Measurements from ENCODE around the gene HMX3. TPM values are rescaled to one million over a fixed set of nuclear protein-coding genes. Genes with fewer than 3 reads are reported as not detected.

Gene HMX3
- total and polyA plus RNA-seq, 2 of the 8 experiments (the other 6 are each of a cell fraction or from before 2014, with no cell fraction given): 0.05 TPM; not detected in 1

- H3K27ac ChIP-seq (ENCODE audit: low read depth, low read length): no peak overlapping the region
- peaks cover 4 to 24% of the 10 kb centered on the region in 2 experiments for H4K20me1 ChIP-seq (replicated peaks in 1 of 2; ENCODE audit: control insufficient read depth in 1 of 2, insufficient read depth in 2 of 2, low read length in 2 of 2)
- H3K4me3 ChIP-seq (ENCODE audit: extremely low read depth in 1 of 4, insufficient read depth in 2 of 4, low read depth in 3 of 4, low read length in 4 of 4): peak overlapping the region in 3 of 4 experiments; percentile 10 to 46 (median 15); a peak in 5 of 8 replicates
- H2AFZ ChIP-seq (ENCODE audit: low read length): no peak overlapping the region
- H3K79me1 ChIP-seq (ENCODE audit: low read depth, low read length): no peaks in the 10 kb centered on the region
- H4K91ac ChIP-seq (replicated peaks; ENCODE audit: insufficient read length, low read length): no peak overlapping the region
- 0 out of 2 replicates have a peak overlapping the region, but pooled peaks have one; percentile 66 for H2BK20ac ChIP-seq (ENCODE audit: low read length)
- H3K36me3 ChIP-seq (ENCODE audit: control insufficient read depth in 2 of 4, insufficient read depth in 4 of 4, low read length in 3 of 4): no peaks in the 10 kb centered on the region; a peak in 1 of 8 replicates
- no peak overlapping the region for H3K14ac ChIP-seq (ENCODE audit: insufficient read length)
- H3K23ac ChIP-seq (ENCODE audit: insufficient read length): no peak overlapping the region
- H2BK15ac ChIP-seq (ENCODE audit: low read length): peak overlapping the region; percentile 46; the same call in 1 of the 2 replicates
- H2BK12ac ChIP-seq (ENCODE audit: low read depth, low read length): peak overlapping the region; percentile 71; the same call in 1 of the 2 replicates
- H3K4ac ChIP-seq (replicated peaks; ENCODE audit: insufficient read length, low read depth, low read length): no peak overlapping the region
- no peak overlapping the region for H3K9ac ChIP-seq (replicated peaks in 1 of 4; ENCODE audit: extremely low read depth in 1 of 4, low read depth in 3 of 4, low read length in 3 of 4)
- 2% methylated on average over 42 of the region's 59 CpGs; no CpG with 5 or more reads in 1 of the 2 experiments for WGBS, 2 experiments (ENCODE audit: extremely low coverage in 1 of 2, insufficient coverage in 1 of 2, insufficient read length in 1 of 2, insufficient replicate concordance in 2 of 2, low coverage in 1 of 2, low lambda C conversion rate in 2 of 2, missing lambda C conversion rate in 1 of 2)
- H2AK5ac ChIP-seq (ENCODE audit: low read depth, low read length): no peak overlapping the region
- CTCF ChIA-PET (ENCODE audit: partially characterized antibody): interaction anchor here (1.0 to 5.1 kb wide), 8 partner anchors 9 to 235 kb away, joined by 3 to 35 read pairs (median 3); no protein-coding TSS in a partner anchor
- no peak overlapping the region for H4K8ac ChIP-seq (ENCODE audit: extremely low read depth, insufficient read depth, low read length)
- H3K9me3 ChIP-seq (ENCODE audit: insufficient read depth in 2 of 2, low read depth in 1 of 2, low read length in 1 of 2): no peaks in the 10 kb centered on the region
- H3K4me2 ChIP-seq (ENCODE audit: insufficient read depth in 1 of 2, low read depth in 2 of 2, low read length in 2 of 2): peak overlapping the region; percentile 56 to 86
- peaks cover 22 to 64% (median 39%) of the 10 kb centered on the region in 4 experiments for H3K4me1 ChIP-seq (replicated peaks in 1 of 4; ENCODE audit: control insufficient read depth in 3 of 4, insufficient read depth in 4 of 4, low read length in 3 of 4)
- TF ChIP-seq SUZ12 (IDR thresholded peaks at IDR 0.05; ENCODE audit: low read length): peak; percentile 94
- no peak for TF ChIP-seq KDM5A (IDR thresholded peaks at IDR 0.05; ENCODE audit: low read length)
- no peak for TF ChIP-seq GTF2F1 (IDR thresholded peaks at IDR 0.05; ENCODE audit: borderline replicate concordance, low read depth, low read length)
- TF ChIP-seq RNF2 (IDR thresholded peaks at IDR 0.05; ENCODE audit: borderline replicate concordance, low read depth, low read length, missing control alignments, poor library complexity, severe bottlenecking): peak; percentile 5
- TF ChIP-seq SP1 (IDR thresholded peaks at IDR 0.05; ENCODE audit: low read depth, low read length): no peak
- TF ChIP-seq EZH2 (IDR thresholded peaks at IDR 0.05; ENCODE audit: low read depth, low read length, severe bottlenecking): peak; percentile 89
- no peak for TF ChIP-seq SRF (IDR thresholded peaks at IDR 0.05; ENCODE audit: low read depth, low read length)
- TF ChIP-seq SIRT6 (IDR thresholded peaks at IDR 0.05; ENCODE audit: low read length): no peak
- peaks cover 19% of the 10 kb centered on the region for H3K23me2 ChIP-seq (ENCODE audit: low read depth, low read length)
- DNase-seq (ENCODE audit: low read depth in 1 of 2, low spot score in 2 of 2): no peak
- no peak for FAIRE-seq
- H4K5ac ChIP-seq (ENCODE audit: insufficient read length, low read depth, low read length): no peak overlapping the region
- H3K56ac ChIP-seq (replicated peaks; ENCODE audit: insufficient read length, low read depth, low read length): no peak overlapping the region
- no peak overlapping the region for H2BK120ac ChIP-seq (replicated peaks; ENCODE audit: low read depth, low read length)
- H2BK5ac ChIP-seq (ENCODE audit: low read depth, low read length): no peak overlapping the region
- POLR2A ChIA-PET (ENCODE audit: partially characterized antibody): interaction anchor here (0.8 to 4.2 kb wide), 5 partner anchors 8 to 101 kb away, joined by 4 to 31 read pairs (median 6); partner anchors contain the start of gene BUB3
- no peaks in the 10 kb centered on the region for H3K79me2 ChIP-seq (ENCODE audit: control insufficient read depth in 1 of 2, insufficient read depth in 2 of 2, low read length in 2 of 2)
- peak overlapping the region; percentile 1; the same call in 1 of the 2 replicates for H3K18ac ChIP-seq (ENCODE audit: extremely low read depth, low read length)
- H3K27me3 ChIP-seq (replicated peaks in 1 of 4; ENCODE audit: control insufficient read depth in 3 of 4, extremely low read depth in 1 of 4, insufficient read depth in 3 of 4, low read length in 3 of 4): peaks cover 90 to 100% (median 96%) of the 10 kb centered on the region in 4 experiments
Measured at GRCh38 chr10:123146013-123146893, 10.5 kb downstream of the HMX3 start.
